Loucy (cell line): ENCODE data around the gene TMC3.

ENCODE experiments used
- H2AFZ ChIP-seq: fragments of 200-600 bp; sonication (generic); 2 replicates; pipeline ENCODE4 v1.6.0; 2016; ENCODE audit warnings: antibody characterized with exemption, mild to moderate bottlenecking, low read length, moderate library complexity
- H3F3A ChIP-seq: fragments of 200-600 bp; 2 replicates; pipeline ENCODE4 v1.6.0; 2016; ENCODE audit warnings: antibody characterized with exemption, low read depth, mild to moderate bottlenecking
- H3K27me3 ChIP-seq: fragments of 200-600 bp; sonication (generic); 2 replicates; pipeline ENCODE4 v1.6.1; 2014; ENCODE audit warnings: low read length, mild to moderate bottlenecking; ENCODE audit not compliant: insufficient read depth, poor library complexity, severe bottlenecking
- H3K36me3 ChIP-seq: fragments of 200-600 bp; sonication (generic); 2 replicates; pipeline ENCODE4 v1.6.1; 2016; ENCODE audit warnings: low read length; ENCODE audit not compliant: insufficient read depth
- H3K4me1 ChIP-seq: fragments of 200-600 bp; sonication (generic); 2 replicates; pipeline ENCODE4 v1.5.1; 2014; ENCODE audit warnings: low read length, mild to moderate bottlenecking; ENCODE audit not compliant: insufficient read depth, poor library complexity, severe bottlenecking
- H3K4me2 ChIP-seq: fragments of 200-600 bp; sonication (generic); 2 replicates; pipeline ENCODE4 v1.6.0; 2014; ENCODE audit warnings: antibody characterized with exemption, low read length, low read depth, mild to moderate bottlenecking; ENCODE audit not compliant: poor library complexity, severe bottlenecking
- H3K4me3 ChIP-seq: fragments of 200-600 bp; sonication (generic); 2 replicates; pipeline ENCODE4 v1.5.1; 2014; ENCODE audit warnings: low read length, mild to moderate bottlenecking, mixed read lengths; ENCODE audit not compliant: poor library complexity, severe bottlenecking
- H3K79me2 ChIP-seq: fragments of 200-600 bp; sonication (generic); 2 replicates; pipeline ENCODE4 v1.6.1; 2014; ENCODE audit warnings: low read length; ENCODE audit not compliant: insufficient read depth
- H3K9ac ChIP-seq: fragments of 200-600 bp; sonication (generic); 2 replicates; pipeline ENCODE4 v1.6.0; 2014; ENCODE audit warnings: mild to moderate bottlenecking, low read depth, low read length, moderate library complexity; ENCODE audit not compliant: poor library complexity, severe bottlenecking
- H3K9me2 ChIP-seq: fragments of 200-600 bp; sonication (generic); replicated peaks from 2 replicates; pipeline ENCODE4 v1.6.1; 2016; ENCODE audit warnings: low read depth, low read length, mixed read lengths
- H3K9me3 ChIP-seq: fragments of 200-600 bp; sonication (generic); 2 replicates; pipeline ENCODE4 v1.6.1; 2014; ENCODE audit warnings: mild to moderate bottlenecking, antibody characterized with exemption, low read length, low read depth; ENCODE audit not compliant: insufficient read depth
- H4K20me1 ChIP-seq: fragments of 200-600 bp; sonication (generic); 2 replicates; pipeline ENCODE4 v1.6.0; 2014; ENCODE audit warnings: antibody characterized with exemption, low read length, mild to moderate bottlenecking; ENCODE audit not compliant: insufficient read depth, poor library complexity, severe bottlenecking
- CTCF ChIP-seq: fragments of 200-600 bp; sonication (generic); conservative IDR thresholded peaks from 2 replicates; pipeline ENCODE4 v1.5.1; 2014; ENCODE audit warnings: mild to moderate bottlenecking, antibody characterized with exemption, low read length
- EZH2phosphoT487 ChIP-seq: fragments of 200-600 bp; IDR thresholded peaks from 2 replicates; pipeline ENCODE4 v1.6.1; 2018; ENCODE audit warnings: antibody characterized with exemption, mild to moderate bottlenecking, moderate library complexity, borderline replicate concordance

TMC3 gene

DNA sequence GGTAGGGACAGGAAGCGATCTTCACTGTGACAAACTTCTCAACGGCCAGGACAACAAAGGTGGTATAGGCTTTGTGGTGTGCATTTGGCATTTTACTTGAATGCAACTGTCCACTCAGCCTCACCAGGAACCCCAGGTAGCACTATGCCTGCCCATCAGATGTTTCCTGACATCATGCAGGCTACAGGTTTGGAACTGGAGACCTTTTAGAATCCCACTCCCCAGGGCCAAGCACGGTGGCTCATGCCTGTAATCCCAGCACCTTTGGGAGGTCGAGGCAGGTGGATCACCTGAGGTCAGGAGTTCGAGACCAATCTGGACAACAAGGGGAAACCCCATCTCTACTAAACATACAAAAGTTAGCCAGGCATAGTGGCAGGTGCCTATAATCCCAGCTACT lies 59.6 kb downstream of the TMC3 start:
- Histone ChIP-seq H3F3A (no peaks in the 10 kb centered on the region), H3K27me3 (no peaks in the 10 kb centered on the region), H3K4me3 (no peak overlapping the region), H4K20me1 (no peaks in the 10 kb centered on the region), H3K9me3 (no peaks in the 10 kb centered on the region), H2AFZ (no peak overlapping the region), H3K79me2 (no peaks in the 10 kb centered on the region), H3K9me2 (no peaks in the 10 kb centered on the region), H3K4me2 (no peak overlapping the region), H3K4me1 (no peaks in the 10 kb centered on the region), H3K9ac (no peak overlapping the region), H3K36me3 (peaks cover 23% of the 10 kb centered on the region; the same call in 1 of the 2 replicates)
- TF ChIP-seq EZH2phosphoT487: no peak
- no peak for TF ChIP-seq CTCF

- Histone ChIP-seq H3K36me3 (peaks cover 29% of the 10 kb centered on the region; the same call in 1 of the 2 replicates), H3K4me1 (no peaks in the 10 kb centered on the region), H4K20me1 (no peaks in the 10 kb centered on the region), H3K4me3 (no peak overlapping the region), H2AFZ (no peak overlapping the region), H3K9me3 (no peaks in the 10 kb centered on the region), H3K79me2 (no peaks in the 10 kb centered on the region), H3K9me2 (no peaks in the 10 kb centered on the region), H3K27me3 (no peaks in the 10 kb centered on the region), H3F3A (no peaks in the 10 kb centered on the region), H3K9ac (no peak overlapping the region), H3K4me2 (no peak overlapping the region)
- TF ChIP-seq EZH2phosphoT487 (no peak), CTCF (no peak)
These were observed 60.3 kb downstream of the TMC3 start for GRCh38 chr15:81313686-81314085.

DNA sequence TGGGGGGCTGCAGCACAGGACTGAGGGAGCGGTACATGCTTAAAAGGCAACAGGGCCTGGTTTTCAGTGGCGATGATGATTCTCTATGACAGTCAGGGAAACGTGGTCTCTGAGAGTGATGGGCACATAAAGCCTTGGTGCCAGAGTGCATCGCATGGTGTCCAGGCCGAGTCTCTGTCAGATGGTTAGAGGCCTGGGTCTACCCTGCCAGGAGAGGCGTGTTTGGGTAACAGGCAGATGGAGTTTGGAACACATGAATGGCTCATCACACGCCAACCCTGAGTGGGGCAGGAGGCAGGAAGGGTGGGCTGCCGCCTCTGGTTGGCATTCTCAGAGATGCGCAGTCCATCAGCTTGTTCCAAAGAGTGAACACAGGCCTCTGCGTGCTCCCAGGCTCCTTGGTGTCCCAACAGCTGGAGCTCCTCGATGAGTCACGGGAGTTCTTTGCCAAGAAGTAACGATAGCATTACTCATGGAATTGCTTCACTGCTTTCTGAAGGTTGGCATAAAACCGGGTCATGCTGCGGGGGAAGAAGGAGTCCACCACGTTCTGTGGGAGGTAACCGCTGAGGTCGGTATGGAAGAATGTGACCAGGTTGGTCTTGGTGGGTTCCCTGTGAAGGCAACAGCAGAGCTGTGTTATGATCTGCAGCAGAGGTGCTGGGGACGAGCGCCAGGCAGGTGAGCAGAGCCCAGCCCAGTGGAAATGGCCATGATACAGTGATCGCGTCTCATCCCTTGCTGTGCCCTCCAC lies 61.0 kb downstream of the TMC3 start:
- H3K9ac ChIP-seq: no peak overlapping the region
- no peaks in the 10 kb centered on the region for H3K27me3 ChIP-seq
- H3K36me3 ChIP-seq: peaks cover 37% of the 10 kb centered on the region; the same call in 1 of the 2 replicates
- TF ChIP-seq CTCF (no peak), EZH2phosphoT487 (no peak)
- H3K4me3 ChIP-seq: no peak overlapping the region
- H3K9me2 ChIP-seq: no peaks in the 10 kb centered on the region
- H3K9me3 ChIP-seq: no peaks in the 10 kb centered on the region
- H2AFZ ChIP-seq: no peak overlapping the region
- H3K79me2 ChIP-seq: no peaks in the 10 kb centered on the region
- H3F3A ChIP-seq: no peaks in the 10 kb centered on the region
- no peak overlapping the region for H3K4me2 ChIP-seq
- H4K20me1 ChIP-seq: no peaks in the 10 kb centered on the region
- H3K4me1 ChIP-seq: no peaks in the 10 kb centered on the region
